IPS-NIHi11 (cell line): ENCODE measurements around the gene GABARAP.

Source experiments
- DNase-seq: peaks from one replicate; pipeline ENCODE4 v3.0.0; 2012; ENCODE audit warnings: mixed read lengths, low spot score

GABARAP gene

DNA sequence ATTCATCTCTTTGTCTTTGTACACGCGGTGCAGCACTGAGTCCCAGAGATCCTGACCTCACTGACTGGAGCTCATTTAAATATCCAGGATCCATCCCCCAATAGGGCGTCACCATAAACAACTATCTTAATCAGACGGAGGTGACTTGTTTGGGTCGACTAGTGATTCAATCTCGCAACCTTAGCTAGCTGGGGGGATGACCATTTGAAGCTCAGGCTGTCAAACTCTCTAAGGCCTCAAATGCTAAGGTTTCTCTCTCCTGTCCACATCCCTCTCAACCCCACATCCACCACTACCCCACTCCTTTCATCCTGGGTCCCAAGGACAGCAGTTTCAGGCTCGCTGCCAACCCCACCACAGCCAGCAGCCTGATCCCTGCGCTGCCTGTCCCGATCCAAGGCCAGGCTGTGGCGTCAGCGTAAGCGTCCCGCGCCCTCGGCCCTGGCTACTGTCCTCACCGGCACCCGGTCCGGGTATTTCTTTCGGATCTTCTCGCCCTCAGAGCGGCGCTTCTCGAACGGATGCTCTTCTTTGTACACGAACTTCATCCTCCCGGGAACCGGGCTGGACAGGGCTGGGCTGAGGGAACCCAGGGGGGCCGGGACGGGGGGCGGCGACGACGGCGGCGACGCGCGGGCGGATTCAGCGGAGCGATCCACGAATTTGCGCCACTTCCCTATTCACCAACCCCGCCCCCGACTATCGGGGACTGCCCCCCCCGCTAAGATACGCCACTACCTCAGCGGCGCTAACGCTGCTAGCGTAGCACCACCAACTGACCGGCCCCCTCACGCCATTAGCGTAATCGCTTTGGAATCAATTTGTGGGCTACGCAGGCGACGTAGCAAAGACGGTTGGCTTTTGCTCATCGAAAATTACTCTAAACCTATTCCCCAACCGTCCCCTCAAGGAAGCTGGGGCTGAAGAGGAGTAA, at the start of gene GABARAP:
GABARAP (minus strand) TSS at position 667 of the 934 bp plus-strand sequence; CDS start at position 548, 119 bp downstream.
- DNase-seq = peak; percentile 67

DNA sequence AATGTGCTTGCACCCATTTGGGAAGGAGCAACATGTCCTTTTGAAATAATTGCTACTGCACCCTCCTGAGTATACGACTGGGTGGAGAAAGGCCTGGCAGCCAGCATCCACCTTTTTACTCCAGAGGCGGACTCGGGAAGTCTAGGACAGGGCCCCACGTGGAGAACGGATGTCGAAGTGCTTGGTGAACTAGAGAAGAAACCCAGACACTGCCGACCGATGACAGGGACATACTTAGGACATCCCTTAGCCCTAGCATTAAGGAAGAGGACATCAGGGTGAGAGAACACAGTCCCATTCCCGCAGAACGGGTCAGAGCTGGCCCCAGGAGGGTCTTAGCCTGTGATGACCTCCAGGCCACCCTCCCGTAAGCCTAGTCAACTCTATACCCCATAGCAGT, 48.4 kb upstream of the GABARAP start:
- DNase-seq = no peak

DNA sequence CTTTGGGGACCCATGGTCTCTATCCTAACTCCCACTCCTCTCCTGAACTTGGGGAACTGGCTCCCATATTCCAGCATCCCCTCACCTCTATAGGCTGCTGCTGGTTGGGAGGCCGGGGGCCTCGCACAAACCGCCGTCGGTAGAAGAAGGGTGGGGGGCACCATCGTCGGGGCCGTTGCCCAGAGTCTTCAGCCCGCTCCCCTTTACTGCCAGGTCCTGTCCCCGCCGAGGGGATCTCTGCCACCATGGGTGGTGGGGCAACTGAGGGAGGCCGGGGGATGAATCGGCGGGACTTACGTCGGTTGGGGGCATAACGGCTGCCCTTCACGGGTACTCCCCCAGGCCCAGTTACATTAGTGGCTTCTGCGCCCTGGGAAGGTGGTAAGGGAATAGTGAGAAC, 47.9 kb upstream of the GABARAP start:
- DNase-seq = no peak

DNA sequence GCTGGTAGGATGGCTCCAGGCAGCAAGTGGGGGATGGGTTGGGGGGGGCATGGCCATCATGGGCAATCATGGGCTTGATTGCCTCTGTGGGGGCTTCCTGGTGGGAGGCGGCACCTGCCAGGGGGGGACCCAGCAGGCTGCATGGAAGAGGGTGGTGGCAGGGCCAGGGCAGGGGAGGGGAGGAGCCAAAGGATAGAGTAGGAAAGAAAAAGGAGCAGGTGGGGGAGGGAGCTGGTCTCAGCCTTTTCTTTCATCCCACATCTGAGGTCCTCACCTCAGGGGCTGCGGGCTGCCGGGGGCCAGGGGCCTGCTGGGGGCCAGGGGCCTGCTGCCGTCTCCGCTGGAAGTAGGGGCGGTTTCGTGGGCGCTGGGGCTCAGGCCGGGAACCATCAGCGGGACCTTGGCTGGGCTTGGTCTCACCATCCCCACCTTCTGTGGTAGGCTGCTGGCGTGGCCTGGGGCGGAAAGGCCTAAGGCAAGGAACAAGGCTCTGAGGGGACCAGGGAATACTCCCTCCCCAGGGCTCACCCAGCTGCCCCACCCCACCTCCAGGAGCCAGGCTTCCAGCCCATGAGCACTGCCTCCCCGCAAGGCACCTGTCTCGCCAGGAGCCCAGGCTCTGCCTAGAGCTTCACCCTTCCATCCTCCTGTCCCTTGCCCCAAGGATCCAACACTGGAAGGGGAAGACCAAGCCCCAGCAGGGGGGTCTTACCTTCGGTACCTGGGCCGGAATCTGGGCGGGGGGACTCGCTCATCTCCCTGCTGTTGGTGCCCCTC, 47.2 kb upstream of the GABARAP start:
- DNase-seq = peak; percentile 27

DNA sequence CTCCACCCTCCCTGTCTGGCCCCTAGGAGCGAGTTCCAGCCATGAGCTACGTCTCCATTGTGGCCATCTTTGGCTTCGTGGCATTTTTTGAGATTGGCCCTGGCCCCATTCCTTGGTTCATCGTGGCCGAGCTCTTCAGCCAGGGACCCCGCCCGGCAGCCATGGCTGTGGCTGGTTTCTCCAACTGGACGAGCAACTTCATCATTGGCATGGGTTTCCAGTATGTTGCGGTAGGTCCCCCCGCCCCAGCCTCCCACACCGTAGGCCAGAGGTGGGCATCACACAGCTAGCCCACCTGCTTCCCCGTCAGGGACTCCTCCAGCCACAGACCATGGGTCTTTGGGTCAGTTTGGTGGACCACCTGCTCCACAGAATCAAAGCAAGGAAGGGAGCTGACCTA, 43.4 kb upstream of the GABARAP start:
- DNase-seq = no peak

DNA sequence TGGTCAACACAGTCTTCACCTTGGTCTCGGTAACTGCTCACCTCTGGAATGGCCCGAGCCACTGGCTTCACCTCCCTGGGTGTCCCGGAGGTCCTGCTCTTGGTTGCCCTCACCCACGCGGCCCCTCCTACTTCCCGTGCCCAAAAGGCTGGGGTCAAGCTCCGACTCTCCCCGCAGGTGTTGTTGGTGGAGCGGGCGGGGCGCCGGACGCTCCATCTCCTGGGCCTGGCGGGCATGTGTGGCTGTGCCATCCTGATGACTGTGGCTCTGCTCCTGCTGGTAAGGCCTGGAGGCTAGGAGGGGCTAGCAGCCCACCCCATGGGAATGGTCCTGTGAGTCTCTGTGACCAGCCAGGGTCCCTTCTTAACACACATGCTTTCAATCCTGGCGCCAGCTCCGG, 42.7 kb upstream of the GABARAP start:
- DNase-seq = no peak

DNA sequence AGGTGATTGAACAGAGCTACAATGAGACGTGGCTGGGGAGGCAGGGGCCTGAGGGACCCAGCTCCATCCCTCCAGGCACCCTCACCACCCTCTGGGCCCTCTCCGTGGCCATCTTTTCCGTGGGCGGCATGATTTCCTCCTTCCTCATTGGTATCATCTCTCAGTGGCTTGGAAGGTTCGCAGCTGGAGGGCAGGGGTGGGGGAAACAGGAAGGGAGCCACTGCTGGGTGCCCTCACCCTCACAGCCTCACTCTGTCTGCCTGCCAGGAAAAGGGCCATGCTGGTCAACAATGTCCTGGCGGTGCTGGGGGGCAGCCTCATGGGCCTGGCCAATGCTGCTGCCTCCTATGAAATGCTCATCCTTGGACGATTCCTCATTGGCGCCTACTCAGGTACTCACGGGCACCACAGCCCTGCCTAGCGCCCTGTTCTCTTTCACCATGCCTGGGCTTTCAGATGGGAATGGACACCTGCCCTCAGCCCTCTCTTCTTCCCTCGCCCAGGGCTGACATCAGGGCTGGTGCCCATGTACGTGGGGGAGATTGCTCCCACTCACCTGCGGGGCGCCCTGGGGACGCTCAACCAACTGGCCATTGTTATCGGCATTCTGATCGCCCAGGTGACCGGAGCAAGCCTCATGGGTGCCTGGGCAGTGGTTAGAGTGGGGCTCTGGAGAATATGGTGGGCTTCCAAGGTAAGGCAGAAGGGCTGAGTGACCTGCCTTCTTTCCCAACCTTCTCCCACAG, 41.4 kb upstream of the GABARAP start:
- no peak for DNase-seq

DNA sequence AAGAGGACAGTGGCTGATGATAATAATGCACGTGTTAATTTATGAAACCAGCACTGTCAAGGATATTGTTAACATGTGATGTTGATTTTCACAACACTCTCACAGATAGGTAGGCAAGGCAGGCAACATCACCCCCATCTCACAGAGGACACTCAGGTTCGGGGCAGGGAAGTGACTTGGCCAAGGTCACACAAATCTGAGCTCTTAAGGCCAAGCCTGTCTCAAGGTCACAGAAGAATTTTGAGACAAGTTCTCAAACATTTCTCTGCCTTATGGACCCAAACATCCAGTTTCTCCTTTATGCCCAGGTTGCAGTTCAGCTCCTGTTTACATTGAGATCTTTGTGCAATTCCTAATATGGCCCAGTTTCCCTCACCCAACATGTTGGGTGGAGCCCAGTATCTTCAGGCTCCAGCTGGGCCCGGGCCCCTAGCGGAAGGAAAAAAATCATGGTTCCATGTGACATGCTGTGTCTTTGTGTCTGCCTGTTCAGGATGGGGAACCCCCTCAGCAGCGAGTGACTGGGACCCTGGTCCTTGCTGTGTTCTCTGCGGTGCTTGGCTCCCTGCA, 40.6 kb upstream of the GABARAP start:
- DNase-seq = no peak

DNA sequence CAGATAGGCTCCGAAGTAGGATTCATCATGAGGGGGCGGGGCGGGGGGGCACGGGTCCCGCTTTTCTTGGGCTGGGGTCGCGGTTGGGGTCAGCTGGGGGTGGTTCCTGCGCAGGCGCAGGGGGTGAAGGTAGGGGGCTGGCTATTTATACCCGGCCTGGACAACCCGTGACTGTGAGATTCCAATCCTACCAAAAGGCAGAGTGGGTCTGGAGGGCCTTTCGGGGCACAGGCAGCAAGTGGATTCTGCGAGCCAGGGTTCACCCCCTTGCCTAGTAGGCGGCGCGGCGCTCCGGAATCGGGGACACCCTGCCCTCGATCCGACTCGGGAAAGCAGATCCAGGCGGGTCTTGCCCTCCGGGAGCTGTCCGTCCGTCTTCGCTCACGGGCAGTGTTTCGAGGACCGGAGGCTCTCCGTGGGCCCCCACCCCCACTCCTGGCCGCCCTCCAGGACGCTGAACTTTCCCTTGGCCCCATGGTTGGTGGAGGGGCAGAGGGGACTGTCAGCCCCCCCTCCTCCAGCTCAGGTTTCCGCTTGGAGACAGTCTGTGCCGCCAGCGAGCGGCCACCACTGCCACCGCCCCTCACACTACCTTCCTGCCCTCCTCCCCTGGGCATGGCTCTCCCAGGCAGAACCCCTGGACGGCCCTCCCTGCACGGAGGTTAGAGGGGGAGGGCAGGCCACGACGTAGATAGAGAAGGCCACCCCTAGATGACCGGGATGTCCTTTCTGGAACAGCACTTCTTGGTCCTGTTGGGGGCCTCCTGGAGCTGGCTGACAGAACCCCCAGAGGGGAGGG, 39.9 kb upstream of the GABARAP start:
- peak; percentile 51 for DNase-seq

DNA sequence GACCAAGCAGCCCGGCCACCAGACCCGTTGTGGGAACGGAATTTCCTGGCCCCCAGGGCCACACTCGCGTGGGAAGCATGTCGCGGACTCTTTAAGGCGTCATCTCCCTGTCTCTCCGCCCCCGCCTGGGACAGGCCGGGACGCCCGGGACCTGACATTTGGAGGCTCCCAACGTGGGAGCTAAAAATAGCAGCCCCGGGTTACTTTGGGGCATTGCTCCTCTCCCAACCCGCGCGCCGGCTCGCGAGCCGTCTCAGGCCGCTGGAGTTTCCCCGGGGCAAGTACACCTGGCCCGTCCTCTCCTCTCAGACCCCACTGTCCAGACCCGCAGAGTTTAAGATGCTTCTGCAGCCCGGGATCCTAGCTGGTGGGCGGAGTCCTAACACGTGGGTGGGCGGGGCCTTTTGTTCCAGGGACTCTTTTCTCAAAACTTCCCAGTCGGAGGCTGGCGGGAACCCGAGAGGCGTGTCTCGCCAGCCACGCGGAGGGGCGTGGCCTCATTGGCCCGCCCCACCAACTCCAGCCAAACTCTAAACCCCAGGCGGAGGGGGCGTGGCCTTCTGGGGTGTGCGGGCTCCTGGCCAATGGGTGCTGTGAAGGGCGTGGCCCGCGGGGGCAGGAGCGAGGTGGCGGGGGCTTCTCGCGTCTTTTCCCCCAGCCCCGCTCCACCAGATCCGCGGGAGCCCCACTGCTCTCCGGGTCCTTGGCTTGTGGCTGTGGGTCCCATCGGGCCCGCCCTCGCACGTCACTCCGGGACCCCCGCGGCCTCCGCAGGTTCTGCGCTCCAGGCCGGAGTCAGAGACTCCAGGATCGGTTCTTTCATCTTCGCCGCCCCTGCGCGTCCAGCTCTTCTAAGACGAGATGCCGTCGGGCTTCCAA, 39.1 kb upstream of the GABARAP start, which contains the start of gene SLC2A4:
SLC2A4 (plus strand) TSS at position 645 of the 879 bp plus-strand sequence; CDS start at position 862, 217 bp downstream.
- DNase-seq = peak; percentile 99

DNA sequence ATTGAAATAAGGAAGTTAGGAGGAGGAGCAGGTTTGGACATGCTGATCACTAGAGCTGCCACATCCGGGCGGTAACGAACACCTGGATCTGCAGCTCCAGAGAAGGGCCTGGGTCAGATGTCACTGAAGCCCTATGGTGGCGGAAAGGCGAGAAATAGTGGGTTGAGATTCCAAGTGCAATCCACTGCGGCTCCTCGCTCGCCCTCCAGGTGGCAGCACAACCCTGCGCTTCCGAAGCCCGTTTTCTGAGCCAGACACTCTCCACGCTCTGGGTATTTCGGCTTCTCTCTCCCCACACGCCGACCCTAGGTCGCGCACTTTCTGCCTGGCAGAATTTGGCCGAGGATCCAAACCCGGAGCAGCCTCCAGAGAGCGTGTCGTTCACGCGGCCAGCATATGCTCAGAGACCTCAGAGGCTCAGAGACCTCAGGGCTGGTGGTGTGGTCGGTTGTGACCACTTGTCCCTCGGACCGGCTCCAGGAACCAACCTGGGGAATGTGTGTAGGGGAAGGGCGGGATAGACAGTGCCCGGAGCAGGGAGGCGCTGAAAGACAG, 38.3 kb upstream of the GABARAP start:
- peak; percentile 85 for DNase-seq

DNA sequence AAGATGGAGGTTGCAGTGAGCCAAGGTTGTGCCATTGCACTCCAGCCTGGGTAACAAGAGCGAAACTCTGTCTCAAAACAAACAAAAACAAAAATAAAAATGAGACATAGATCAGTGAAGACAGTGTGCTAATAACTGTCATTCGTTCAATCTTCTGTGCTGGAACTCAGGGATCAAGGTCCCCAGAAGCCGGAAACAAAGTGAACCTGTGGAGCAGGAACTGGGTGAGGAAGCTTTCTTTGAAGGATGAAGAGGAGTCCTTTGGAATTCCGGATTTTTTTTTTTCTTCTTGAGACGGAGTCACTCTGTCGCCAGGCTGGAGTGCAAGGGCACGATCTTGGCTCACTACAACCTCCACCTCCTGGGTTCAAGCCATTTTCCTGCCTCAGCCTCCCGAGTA, 37.2 kb upstream of the GABARAP start:
- DNase-seq = no peak

DNA sequence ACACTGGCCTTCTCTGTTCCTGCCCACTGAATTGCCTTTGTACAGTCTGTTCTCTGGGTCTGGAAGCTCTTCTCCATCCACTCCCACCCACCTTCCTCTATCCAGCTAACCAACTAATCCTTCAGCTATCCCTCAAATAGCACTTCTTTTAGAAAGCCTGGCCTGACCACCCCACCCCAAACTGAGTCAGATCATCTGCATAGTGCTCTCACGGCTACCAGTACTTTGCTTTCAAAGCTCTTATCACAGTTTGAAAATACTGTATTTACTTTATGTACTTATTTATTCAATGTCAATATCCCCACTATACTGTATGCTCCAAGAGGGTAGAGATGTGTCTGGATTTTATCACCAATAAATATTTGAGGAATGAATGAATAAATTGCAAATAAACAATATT, 24.5 kb upstream of the GABARAP start:
- no peak for DNase-seq

DNA sequence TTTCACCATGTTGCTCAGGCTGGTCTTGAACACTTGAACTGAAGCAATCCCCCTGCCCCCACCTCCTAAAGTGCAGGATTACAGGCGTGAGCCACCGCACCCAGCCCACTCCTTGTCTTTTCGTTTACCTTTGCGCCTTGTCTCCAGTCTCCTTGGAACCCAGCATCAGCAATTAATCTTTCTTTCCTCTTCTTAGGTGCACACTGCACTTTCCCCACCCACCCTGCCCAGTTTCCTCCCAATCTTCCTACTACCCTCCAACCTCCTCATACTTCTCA, 21.5 kb upstream of the GABARAP start:
- no peak for DNase-seq

DNA sequence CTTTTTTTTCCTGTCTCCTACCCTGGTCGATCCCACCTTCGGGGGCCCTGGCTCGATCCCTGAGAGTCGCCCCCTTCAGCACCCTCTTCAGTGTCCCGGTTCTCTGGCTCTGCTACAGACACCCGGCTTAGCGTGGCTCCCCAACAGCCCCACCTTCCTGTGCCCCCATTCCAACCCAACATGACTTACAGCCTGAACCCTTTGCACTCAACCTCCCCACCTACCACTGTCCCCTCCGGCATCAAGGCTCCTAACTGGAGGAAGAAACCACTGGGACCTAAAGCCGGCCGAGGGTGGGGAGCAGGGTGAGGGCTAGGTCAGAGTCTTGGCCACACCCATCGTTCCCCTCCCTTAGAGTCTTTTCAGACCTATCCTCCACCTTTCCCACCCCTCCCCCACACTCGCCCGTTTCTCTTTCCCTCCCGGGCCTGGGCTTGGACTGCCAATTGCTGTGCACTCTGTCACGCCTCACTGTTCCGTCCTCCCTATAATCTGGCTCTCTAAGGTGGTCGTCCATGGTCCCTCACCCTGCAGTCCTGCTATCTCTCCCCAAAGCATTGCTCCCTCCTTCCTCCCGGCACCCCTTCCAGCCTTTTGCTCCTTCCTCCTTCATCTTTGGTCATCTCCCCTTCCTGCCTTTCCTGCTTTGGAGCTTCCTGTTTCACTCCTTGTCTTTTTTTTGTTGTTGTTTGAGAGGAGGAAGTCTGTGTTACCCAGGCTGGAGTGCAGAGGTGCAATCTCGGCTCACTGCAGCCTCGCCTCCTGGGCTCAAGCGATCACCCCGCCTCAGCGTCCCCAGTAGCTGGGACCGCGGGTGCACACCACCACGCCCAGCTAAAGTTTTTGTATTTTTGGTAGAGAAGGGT, 20.9 kb upstream of the GABARAP start:
- peak; percentile 80 for DNase-seq

DNA sequence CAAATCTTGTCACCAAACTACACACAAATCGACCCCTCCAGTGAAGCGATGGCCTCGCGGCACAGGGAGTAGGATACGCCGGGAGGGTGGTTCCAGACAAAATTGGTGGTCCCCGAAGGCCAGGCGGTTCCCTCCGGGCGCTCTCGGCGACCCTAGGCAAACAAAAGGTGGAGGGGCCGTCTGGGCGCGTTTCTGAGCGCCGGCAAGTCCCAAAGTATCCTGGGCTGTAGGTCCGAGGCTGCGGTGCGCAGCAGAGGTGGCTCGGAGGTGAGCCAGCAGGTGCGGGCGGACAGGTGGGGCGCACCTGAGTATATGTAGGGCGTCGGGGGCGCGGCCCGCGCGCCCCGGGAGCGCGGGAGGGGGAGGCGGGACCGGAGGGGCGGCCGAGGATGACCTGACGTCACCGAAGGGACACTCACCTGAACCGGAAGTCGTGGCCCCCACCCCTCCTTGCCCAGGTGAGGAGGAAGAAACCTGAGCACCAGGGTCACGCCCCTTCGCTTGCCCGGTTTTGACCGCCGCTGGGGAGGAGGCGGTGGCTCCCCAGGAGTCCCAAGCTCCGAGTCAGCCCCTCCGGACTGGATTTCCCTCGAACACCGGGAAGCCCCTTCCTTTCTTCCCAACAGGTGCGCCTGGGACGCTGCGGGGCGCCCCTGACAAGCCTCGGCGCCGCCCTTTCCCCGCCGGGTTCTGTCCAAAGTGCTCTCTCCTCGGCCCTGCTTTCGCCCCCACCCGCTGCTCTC, 20.1 kb upstream of the GABARAP start, which contains the start of gene CLDN7:
CLDN7 (minus strand) TSS at position 287 of the 743 bp plus-strand sequence. CDS start 435 bp downstream, outside the sequence.
- DNase-seq = peak; percentile 90

DNA sequence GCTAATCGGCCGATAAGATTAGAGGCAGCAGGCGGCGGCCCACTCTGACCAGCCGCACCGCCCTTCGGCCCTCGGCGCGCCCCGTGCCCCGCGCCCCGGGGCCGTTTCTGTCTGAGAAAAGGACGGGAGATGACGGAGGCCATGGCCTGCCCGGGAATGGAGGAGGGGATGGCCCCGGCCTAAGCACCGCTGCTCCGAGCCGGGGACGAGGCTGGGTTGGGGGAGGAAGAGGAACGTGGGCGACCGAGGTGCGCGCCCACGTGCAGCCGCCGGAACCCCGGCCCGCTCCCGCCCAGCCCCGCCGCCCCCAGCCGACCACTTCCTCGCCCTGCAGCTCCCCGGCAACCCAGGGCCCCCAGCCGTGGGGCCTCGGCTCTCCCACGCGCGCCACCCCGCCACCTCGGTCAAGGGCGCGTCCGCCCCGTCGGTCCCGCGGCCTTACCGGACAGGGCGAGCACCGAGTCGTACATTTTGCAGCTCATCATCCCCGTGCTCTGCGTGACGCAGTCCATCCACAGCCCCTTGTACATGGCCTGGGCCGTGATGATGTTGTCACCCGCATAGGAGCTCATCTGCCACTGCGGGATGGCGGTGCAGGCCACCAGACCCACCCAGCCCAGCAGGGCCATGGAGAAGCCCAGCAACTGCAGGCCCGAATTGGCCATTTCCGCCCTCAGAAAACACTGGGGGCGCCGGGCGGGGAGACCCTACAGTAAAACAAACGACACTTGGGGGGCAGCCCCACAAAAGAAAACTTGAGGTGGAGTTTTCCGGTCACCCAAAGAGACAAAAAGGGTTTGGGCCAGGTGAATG, 19.3 kb upstream of the GABARAP start:
- peak; percentile 31 for DNase-seq
